Progenitor cell of endocrine pancreas (in vitro differentiated cells): ENCODE measurements around the gene CAMK1D. TPM values are rescaled to one million over a fixed set of nuclear protein-coding genes. Genes with fewer than 3 reads are reported as not detected.

ENCODE experiments used
- DNase-seq: peaks from one replicate; pipeline ENCODE4 v3.0.0; 2021; ENCODE audit warnings: low spot score; ENCODE audit not compliant: unreplicated experiment
- H3K27ac Mint-ChIP-seq: 2 replicates; pipeline ENCODE4 v1.8.0; 2021; ENCODE audit warnings: mild to moderate bottlenecking, moderate library complexity, mixed read lengths
- H3K27me3 Mint-ChIP-seq: 2 replicates; pipeline ENCODE4 v1.8.0; 2021; ENCODE audit warnings: mixed read lengths
- H3K36me3 Mint-ChIP-seq: 2 replicates; pipeline ENCODE4 v1.8.0; 2022; ENCODE audit warnings: mixed read lengths; ENCODE audit not compliant: insufficient read depth
- H3K4me1 Mint-ChIP-seq: 2 replicates; pipeline ENCODE4 v1.8.0; 2021; ENCODE audit warnings: low read depth, mixed read lengths
- H3K4me3 Mint-ChIP-seq: 2 replicates; pipeline ENCODE4 v1.8.0; 2021; ENCODE audit warnings: low read depth, mild to moderate bottlenecking, moderate library complexity, mixed read lengths
- H3K9me3 Mint-ChIP-seq: 2 replicates; pipeline ENCODE4 v1.8.0; 2021; ENCODE audit warnings: low read depth, mixed read lengths
- CTCF ChIP-seq: fragments of 200-600 bp; sonication (generic); IDR thresholded peaks from one replicate; pipeline ENCODE4 v1.5.0; 2021; ENCODE audit warnings: antibody characterized with exemption, mild to moderate bottlenecking; ENCODE audit not compliant: unreplicated experiment
- total RNA-seq: library from RNA; stranded (reverse); gene quantifications from 2 replicates; pipeline ENCODE4 v1.2.1, GENCODE V29; 2021

The CAMK1D gene
- total RNA-seq, 1 donor from 2014 or later = 10.8 TPM

DNA sequence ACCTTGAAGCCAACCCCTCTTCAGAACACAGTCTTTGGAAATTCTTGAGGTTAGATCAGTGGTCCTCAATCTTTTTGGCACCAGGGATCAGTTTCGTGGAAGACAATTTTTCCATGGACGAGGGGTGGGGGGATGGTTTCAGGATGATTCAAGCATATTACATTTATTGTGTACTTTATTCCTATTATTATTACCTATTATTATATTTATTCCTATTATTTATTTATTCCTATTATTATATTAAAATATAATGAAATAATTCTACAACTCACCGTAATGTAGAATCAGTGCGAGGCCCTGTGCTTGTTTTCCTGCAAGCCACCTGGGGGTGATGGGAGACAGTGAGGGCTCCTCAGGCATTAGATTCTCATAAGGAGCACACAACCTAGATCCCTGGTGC lies 17.9 kb downstream of the CAMK1D start:
- no peaks in the 10 kb centered on the region for H3K27me3 Mint-ChIP-seq
- no peaks in the 10 kb centered on the region for H3K36me3 Mint-ChIP-seq
- no peak overlapping the region for H3K4me3 Mint-ChIP-seq
- no peak overlapping the region for H3K27ac Mint-ChIP-seq
- no peak for TF ChIP-seq CTCF
- no peaks in the 10 kb centered on the region for H3K9me3 Mint-ChIP-seq
- no peaks in the 10 kb centered on the region for H3K4me1 Mint-ChIP-seq
- DNase-seq = no peak

DNA sequence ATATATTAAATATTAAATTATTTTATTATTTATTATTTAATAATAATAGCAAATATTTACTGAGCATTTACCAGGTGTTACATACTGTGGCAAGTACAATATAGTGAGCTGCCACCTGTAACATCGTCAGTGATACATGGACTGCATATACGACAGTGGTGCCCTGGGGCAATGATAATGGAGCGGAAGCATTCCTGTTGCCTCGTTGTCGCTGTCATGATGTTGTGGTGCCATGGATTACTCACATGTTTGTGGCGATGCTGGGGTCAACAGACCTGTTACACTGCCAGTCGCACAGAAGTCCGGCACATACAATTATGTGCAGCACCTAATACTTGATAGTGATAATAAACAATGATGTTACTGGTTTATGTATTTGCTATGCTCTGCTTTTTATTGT lies 20.6 kb downstream of the CAMK1D start:
- no peak overlapping the region for H3K4me3 Mint-ChIP-seq
- no peak for TF ChIP-seq CTCF
- no peaks in the 10 kb centered on the region for H3K4me1 Mint-ChIP-seq
- no peak for DNase-seq
- no peaks in the 10 kb centered on the region for H3K36me3 Mint-ChIP-seq
- no peaks in the 10 kb centered on the region for H3K27me3 Mint-ChIP-seq
- H3K9me3 Mint-ChIP-seq = no peaks in the 10 kb centered on the region
- H3K27ac Mint-ChIP-seq = no peak overlapping the region

DNA sequence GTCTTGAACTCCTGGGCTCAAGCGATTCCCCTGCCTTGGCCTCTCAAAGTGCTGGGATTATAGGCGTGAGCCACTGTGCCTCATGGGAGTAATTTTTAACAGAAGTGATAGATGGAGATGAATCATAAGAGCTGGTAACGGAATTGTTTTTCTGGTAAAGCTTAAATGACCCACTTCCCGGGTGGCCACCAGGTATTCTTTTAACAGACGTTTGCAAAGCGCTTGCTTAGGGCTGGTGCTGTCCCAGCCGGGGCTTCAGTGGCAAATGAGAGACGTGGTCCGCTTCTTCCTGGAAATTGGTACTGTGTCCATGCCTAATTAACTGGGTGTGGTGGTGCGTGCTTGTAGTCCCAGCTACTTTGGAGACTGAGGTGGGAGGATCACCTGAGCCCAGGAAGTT lies 23.5 kb downstream of the CAMK1D start:
- Mint-ChIP-seq H3K27me3 (no peaks in the 10 kb centered on the region), H3K4me3 (no peak overlapping the region), H3K27ac (no peak overlapping the region), H3K36me3 (no peaks in the 10 kb centered on the region), H3K4me1 (no peaks in the 10 kb centered on the region), H3K9me3 (no peaks in the 10 kb centered on the region)
- no peak for DNase-seq
- TF ChIP-seq CTCF = no peak

- no peak for TF ChIP-seq CTCF
- H3K4me3 Mint-ChIP-seq = no peak overlapping the region
- H3K36me3 Mint-ChIP-seq = no peaks in the 10 kb centered on the region
- no peak for DNase-seq
- no peaks in the 10 kb centered on the region for H3K9me3 Mint-ChIP-seq
- no peaks in the 10 kb centered on the region for H3K27me3 Mint-ChIP-seq
- H3K27ac Mint-ChIP-seq = no peak overlapping the region
- no peaks in the 10 kb centered on the region for H3K4me1 Mint-ChIP-seq
These were observed 25.7 kb downstream of the CAMK1D start for GRCh38 chr10:12375076-12375504.

DNA sequence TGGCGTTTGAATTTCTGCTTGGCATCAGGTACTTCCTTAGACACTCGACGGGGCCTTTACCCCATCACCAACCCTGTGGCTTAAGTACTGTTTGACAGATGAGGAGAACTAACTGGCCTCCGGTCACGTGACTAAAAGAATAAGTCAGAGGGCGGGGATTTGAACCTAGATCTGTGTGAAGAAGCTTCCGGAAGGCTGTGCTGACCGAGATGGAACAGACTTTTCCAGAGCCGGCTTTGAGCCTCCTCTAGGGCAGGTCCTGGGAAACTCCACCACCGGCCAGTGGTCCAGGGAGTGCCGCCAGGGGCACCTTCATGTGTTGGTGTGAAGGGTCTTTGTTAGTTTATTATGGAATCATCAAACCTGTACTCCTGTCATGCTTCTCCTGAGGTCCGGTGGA lies 26.9 kb downstream of the CAMK1D start:
- Mint-ChIP-seq H3K4me1 (no peaks in the 10 kb centered on the region), H3K27me3 (no peaks in the 10 kb centered on the region), H3K9me3 (no peaks in the 10 kb centered on the region), H3K27ac (no peak overlapping the region), H3K4me3 (no peak overlapping the region), H3K36me3 (no peaks in the 10 kb centered on the region)
- TF ChIP-seq CTCF = no peak
- DNase-seq = no peak
